ENCODE measurements around the gene CHTF18. TPM values are rescaled to one million over a fixed set of nuclear protein-coding genes. Genes with fewer than 3 reads are reported as not detected.

Gene CHTF18
- total and polyA plus RNA-seq, 2 donors (not counting 3 experiments of a cell fraction or from before 2014, with no cell fraction given), result 33.0 to 69.5 TPM

DNA sequence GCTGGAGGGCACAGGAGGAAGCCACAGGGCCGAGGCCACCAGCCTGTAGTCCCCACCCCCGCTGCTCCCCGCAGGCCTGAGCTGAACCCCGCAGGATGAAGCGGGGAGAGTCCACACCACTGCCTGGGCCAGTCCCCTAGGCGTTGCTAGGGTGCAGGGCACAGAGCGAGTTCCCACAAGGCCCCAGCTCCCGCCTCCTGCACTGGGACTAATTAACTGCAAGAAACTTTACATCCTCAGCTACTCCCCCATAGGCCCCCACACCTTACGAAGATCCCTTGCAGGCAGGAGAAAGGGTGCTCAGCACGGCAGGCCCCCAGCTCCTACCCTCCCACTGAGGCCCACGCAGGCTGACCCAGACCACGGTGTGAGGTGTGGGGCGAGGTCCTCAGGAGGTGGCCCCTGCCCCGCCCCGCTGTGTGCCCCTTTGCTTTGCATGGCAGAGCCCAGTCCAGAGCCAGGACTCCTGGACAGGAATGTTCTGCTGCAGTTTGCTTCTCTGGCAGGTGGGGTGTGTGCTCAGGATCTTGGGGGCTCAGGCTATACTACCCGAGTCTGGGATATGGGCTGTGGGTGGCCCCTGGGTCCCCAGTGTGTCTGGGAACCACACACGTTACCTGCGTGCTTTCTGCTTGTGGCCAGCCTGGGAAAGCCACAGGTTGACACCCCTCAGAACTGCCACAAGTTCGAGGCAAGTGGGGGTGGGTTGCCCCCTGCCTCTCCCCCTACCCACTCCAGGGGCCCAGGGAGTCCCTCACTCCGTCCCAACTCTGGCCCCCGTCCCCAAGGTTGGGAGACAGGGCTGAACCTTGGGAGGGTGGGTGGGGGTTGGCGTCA lies 10.9 kb downstream of the CHTF18 start:
- intact Hi-C loops (cut with micrococcal nuclease), result no loop called here
- H3K4me1 ChIP-seq (ENCODE audit: control insufficient read depth, extremely low read depth, insufficient read depth, low read length), result no peaks in the 10 kb centered on the region
- peaks cover 11 to 18% of the 10 kb centered on the region in 2 experiments for H3K27me3 ChIP-seq (ENCODE audit: control insufficient read depth in 2 of 2, insufficient read depth in 2 of 2, low read length in 2 of 2)
- no peaks in the 10 kb centered on the region for H3K79me2 ChIP-seq (ENCODE audit: control insufficient read depth, insufficient read depth, low read length)
- ChIA-PET CTCF (no interaction called here), POLR2A (no interaction called here)
- H2AFZ ChIP-seq (ENCODE audit: low read depth, low read length), result no peak overlapping the region
- H3K36me3 ChIP-seq (ENCODE audit: control insufficient read depth in 2 of 2, extremely low read depth in 1 of 2, insufficient read depth in 2 of 2, low read length in 2 of 2), result no peaks in the 10 kb centered on the region
- no peak overlapping the region for H3K4me2 ChIP-seq (ENCODE audit: insufficient read depth, low read length)
- no peak overlapping the region for H3K27ac ChIP-seq (ENCODE audit: insufficient read depth, low read depth, low read length)
- TF ChIP-seq, protein P1, sequence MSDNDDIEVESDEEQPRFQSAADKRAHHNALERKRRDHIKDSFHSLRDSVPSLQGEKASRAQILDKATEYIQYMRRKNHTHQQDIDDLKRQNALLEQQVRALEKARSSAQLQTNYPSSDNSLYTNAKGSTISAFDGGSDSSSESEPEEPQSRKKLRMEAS (IDR thresholded peaks at IDR 0.05; ENCODE audit: insufficient read depth, insufficient read length), result no peak
- no peak for TF ChIP-seq MYC (IDR thresholded peaks at IDR 0.05; ENCODE audit: low read depth, low read length)
- TF ChIP-seq EZH2 (IDR thresholded peaks at IDR 0.05; ENCODE audit: borderline replicate concordance, low read depth, low read length, severe bottlenecking), result no peak
- no peak for TF ChIP-seq JUN (IDR thresholded peaks at IDR 0.05; ENCODE audit: borderline replicate concordance, insufficient read depth, insufficient read length, low read depth)
- no peak for TF ChIP-seq FOS (IDR thresholded peaks at IDR 0.05; ENCODE audit: borderline replicate concordance, insufficient read depth, low read length)
- no peak for TF ChIP-seq POLR2AphosphoS5 (IDR thresholded peaks at IDR 0.05; ENCODE audit: insufficient read depth, low read depth, low read length)
- TF ChIP-seq GATA2 (IDR thresholded peaks at IDR 0.05; ENCODE audit: insufficient read depth, insufficient read length, low read depth, low read length), result no peak
- no peak for TF ChIP-seq POLR2A (IDR thresholded peaks at IDR 0.05; ENCODE audit: low read depth, low read length)
- no peak overlapping the region for H3K9ac ChIP-seq (replicated peaks; ENCODE audit: extremely low read depth, insufficient read depth, low read length)
- no TSS peak for BruUV-seq (replicated peaks)
- FAIRE-seq (no peak), DNase-seq (ENCODE audit: low read depth, low spot score) (no peak)
- no peaks in the 10 kb centered on the region for H3K9me3 ChIP-seq (replicated peaks; ENCODE audit: control insufficient read depth, insufficient read depth, low read length)
- dilution Hi-C loops (cut with MboI; ENCODE audit: extremely low pct_ligation_motif_present, low sequenced_read_pairs), result no loop called here
- no peak overlapping the region for H3K4me3 ChIP-seq (replicated peaks in 1 of 3; ENCODE audit: insufficient read depth in 1 of 3, low read depth in 1 of 3, low read length in 3 of 3)
- no peaks in the 10 kb centered on the region for H3K9me1 ChIP-seq (replicated peaks; ENCODE audit: control insufficient read depth, extremely low read depth, insufficient read depth, low read length)
- H4K20me1 ChIP-seq (replicated peaks; ENCODE audit: control insufficient read depth, extremely low read depth, insufficient read depth, low read length), result no peaks in the 10 kb centered on the region

All from endothelial cell of umbilical vein (primary cell).